CD14-positive monocyte (primary cell): ENCODE results near the gene TNIP2. TPM values are rescaled to one million over a fixed set of nuclear protein-coding genes. Genes with fewer than 3 reads are reported as not detected.

Experiments
- DNase-seq, 3 donors: peaks; one replicate each; pipeline ENCODE4 v3.0.0-alpha.2; 2011 to 2022
- H2AFZ ChIP-seq: 2 replicates; pipeline ENCODE4 v1.6.0; 2012; ENCODE audit warnings: mild to moderate bottlenecking, low read depth, low read length, inconsistent platforms; ENCODE audit not compliant: insufficient read depth, poor library complexity, severe bottlenecking
- H3K27ac ChIP-seq, 2 donors: 1 replicate in 1 of 2; 2 replicates in 1 of 2; pipeline ENCODE4 v1.5.1; 2012 to 2013; ENCODE audit warnings: low read length in 2 of 2, control low read depth in 1 of 2, inconsistent platforms in 1 of 2, low read depth in 1 of 2, mild to moderate bottlenecking in 1 of 2
- H3K27me3 ChIP-seq, 2 donors: one replicate each; pipeline versions ENCODE4 v1.6.0 to v1.6.1; 2011 to 2013; ENCODE audit warnings: low read length in 2 of 2; ENCODE audit not compliant: control insufficient read depth in 2 of 2, insufficient read depth in 2 of 2
- H3K36me3 ChIP-seq, 2 donors: replicated peaks in 1 of 2; 1 replicate in 1 of 2; 2 replicates in 1 of 2; pipeline versions ENCODE4 v1.5.1 to v1.6.1; 2012 to 2013; ENCODE audit warnings: low read length in 2 of 2, control low read depth in 1 of 2, inconsistent platforms in 1 of 2, mild to moderate bottlenecking in 1 of 2; ENCODE audit not compliant: insufficient read depth in 2 of 2, control insufficient read depth in 1 of 2
- H3K4me1 ChIP-seq, 2 donors: 1 replicate in 1 of 2; 2 replicates in 1 of 2; pipeline versions ENCODE4 v1.5.1 to v1.6.1; 2012 to 2013; ENCODE audit warnings: low read length in 2 of 2, control low read depth in 1 of 2, inconsistent platforms in 1 of 2, mild to moderate bottlenecking in 1 of 2, moderate library complexity in 1 of 2; ENCODE audit not compliant: insufficient read depth in 2 of 2, control insufficient read depth in 1 of 2
- H3K4me2 ChIP-seq: replicated peaks from 2 replicates; pipeline ENCODE3; 2012; ENCODE audit warnings: low read length, moderate library complexity, mild to moderate bottlenecking; ENCODE audit not compliant: poor library complexity, severe bottlenecking; ENCODE audit errors: extremely low read depth
- H3K4me3 ChIP-seq, 3 experiments: fragments of 200-600 bp in 1 of 3; sonication (generic) in 1 of 3; replicated peaks in 1 of 3; 1 replicate in 2 of 3; 2 replicates in 1 of 3; pipeline ENCODE4 v1.5.1; 2011 to 2013; ENCODE audit warnings: low read length in 3 of 3, mild to moderate bottlenecking in 3 of 3, control low read depth in 2 of 3, low read depth in 2 of 3, inconsistent platforms in 1 of 3, moderate library complexity in 1 of 3
- H3K79me2 ChIP-seq: 2 replicates; pipeline ENCODE4 v1.6.0; 2012; ENCODE audit warnings: mild to moderate bottlenecking, control low read depth, inconsistent platforms, low read length, moderate library complexity; ENCODE audit not compliant: insufficient read depth
- H3K9ac ChIP-seq: 2 replicates; pipeline ENCODE4 v1.6.0; 2017; ENCODE audit warnings: low read length, mild to moderate bottlenecking; ENCODE audit not compliant: insufficient read depth, poor library complexity, severe bottlenecking
- H3K9me3 ChIP-seq, 2 donors: replicated peaks in 1 of 2; 1 replicate in 1 of 2; 2 replicates in 1 of 2; pipeline versions ENCODE4 v1.5.1 to v1.6.1; 2012 to 2013; ENCODE audit warnings: low read length in 2 of 2, control low read depth in 1 of 2; ENCODE audit not compliant: control insufficient read depth in 1 of 2, insufficient read depth in 1 of 2
- H4K20me1 ChIP-seq: 2 replicates; pipeline ENCODE4 v1.6.0; 2012; ENCODE audit warnings: mild to moderate bottlenecking, low read length, control low read depth, moderate library complexity; ENCODE audit not compliant: insufficient read depth
- H3K27ac Mint-ChIP-seq, 7 donors: one replicate each; pipeline ENCODE4 v1.8.0; 2020; ENCODE audit warnings: mild to moderate bottlenecking in 7 of 7, mixed read lengths in 7 of 7, moderate library complexity in 6 of 7, inconsistent platforms in 2 of 7
- H3K27me3 Mint-ChIP-seq, 3 donors: one replicate each; pipeline ENCODE4 v1.8.0; 2021 to 2022; ENCODE audit warnings: low read depth in 3 of 3, mild to moderate bottlenecking in 3 of 3, mixed read lengths in 3 of 3, moderate library complexity in 3 of 3, inconsistent platforms in 1 of 3
- H3K36me3 Mint-ChIP-seq, 2 donors: one replicate each; pipeline ENCODE4 v1.8.0; 2020; ENCODE audit warnings: mixed read lengths in 2 of 2, inconsistent platforms in 1 of 2, mild to moderate bottlenecking in 1 of 2
- H3K4me1 Mint-ChIP-seq: one replicate; pipeline ENCODE4 v1.8.0; 2020; ENCODE audit warnings: mild to moderate bottlenecking, mixed read lengths
- H3K4me3 Mint-ChIP-seq, 2 donors: one replicate each; pipeline ENCODE4 v1.8.0; 2020; ENCODE audit warnings: mild to moderate bottlenecking in 2 of 2, mixed read lengths in 2 of 2, moderate library complexity in 1 of 2
- H3K9me3 Mint-ChIP-seq, 7 donors: one replicate each; pipeline ENCODE4 v1.8.0; 2020 to 2022; ENCODE audit warnings: mixed read lengths in 7 of 7, mild to moderate bottlenecking in 6 of 7, moderate library complexity in 6 of 7, inconsistent platforms in 2 of 7
- WGBS: methylation state at CpG from one replicate; pipeline ENCODE4 v1.1.5; 2013; ENCODE audit warnings: missing lambda C conversion rate; ENCODE audit not compliant: insufficient coverage; 5-methylcytosine and 5-hydroxymethylcytosine counted together
- intact Hi-C, 2 donors: fragments of 100-400 bp; cut with micrococcal nuclease; formaldehyde crosslinking; loops; one replicate each; pipeline versions ENCODE4 v1.15.0 to v1.15.1; 2023
- polyA plus RNA-seq, 3 donors: library from polyadenylated mRNA; depleted of rRNA in 1 of 3; unstranded in 2 of 3; stranded (reverse) in 1 of 3; fragments of 300-500 nt in 2 of 3; fragments of >200 nt in 1 of 3; fragmentation: Illumina TruSeq in 2 of 3; gene quantifications; 1 replicate in 2 of 3; 2 replicates in 1 of 3; pipeline ENCODE4 v1.2.3, GENCODE V29; 2012 to 2021
- TF ChIP-seq, protein P1 (sequence below): fragments of 200-600 bp; IDR thresholded peaks from one replicate; pipeline ENCODE4 v1.8.0; 2022; ENCODE audit warnings: antibody characterized with exemption, mild to moderate bottlenecking

TNIP2 gene
- polyA plus RNA-seq, 3 donors, result 27.6 to 75.7 (median 28.2) TPM

DNA sequence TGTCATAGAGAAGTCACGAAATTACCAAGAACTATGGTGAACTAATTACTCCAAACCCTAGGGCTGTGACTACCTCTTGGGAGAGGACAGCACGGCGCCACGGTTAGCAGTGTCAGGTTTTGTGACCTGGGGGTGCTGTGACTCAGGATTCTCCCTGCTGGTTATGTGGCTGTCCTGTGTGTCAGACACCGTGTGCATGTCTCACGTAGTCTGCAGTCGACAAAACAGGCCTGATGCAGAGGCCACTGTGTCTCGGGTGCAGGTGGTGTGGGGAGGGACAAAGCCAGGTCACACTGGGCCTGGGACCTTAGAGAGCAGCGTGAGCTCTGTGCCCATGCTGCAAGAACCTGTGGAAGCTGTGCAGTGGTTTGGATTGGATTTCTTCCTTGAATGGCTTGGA, 34.1 kb downstream of the TNIP2 start:
- H4K20me1 ChIP-seq, result peaks cover 5% of the 10 kb centered on the region
- no peaks in the 10 kb centered on the region for H3K79me2 ChIP-seq
- H3K27ac ChIP-seq, result no peak overlapping the region
- TF ChIP-seq, protein P1, sequence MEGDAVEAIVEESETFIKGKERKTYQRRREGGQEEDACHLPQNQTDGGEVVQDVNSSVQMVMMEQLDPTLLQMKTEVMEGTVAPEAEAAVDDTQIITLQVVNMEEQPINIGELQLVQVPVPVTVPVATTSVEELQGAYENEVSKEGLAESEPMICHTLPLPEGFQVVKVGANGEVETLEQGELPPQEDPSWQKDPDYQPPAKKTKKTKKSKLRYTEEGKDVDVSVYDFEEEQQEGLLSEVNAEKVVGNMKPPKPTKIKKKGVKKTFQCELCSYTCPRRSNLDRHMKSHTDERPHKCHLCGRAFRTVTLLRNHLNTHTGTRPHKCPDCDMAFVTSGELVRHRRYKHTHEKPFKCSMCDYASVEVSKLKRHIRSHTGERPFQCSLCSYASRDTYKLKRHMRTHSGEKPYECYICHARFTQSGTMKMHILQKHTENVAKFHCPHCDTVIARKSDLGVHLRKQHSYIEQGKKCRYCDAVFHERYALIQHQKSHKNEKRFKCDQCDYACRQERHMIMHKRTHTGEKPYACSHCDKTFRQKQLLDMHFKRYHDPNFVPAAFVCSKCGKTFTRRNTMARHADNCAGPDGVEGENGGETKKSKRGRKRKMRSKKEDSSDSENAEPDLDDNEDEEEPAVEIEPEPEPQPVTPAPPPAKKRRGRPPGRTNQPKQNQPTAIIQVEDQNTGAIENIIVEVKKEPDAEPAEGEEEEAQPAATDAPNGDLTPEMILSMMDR, result no peak
- H3K27me3 Mint-ChIP-seq, result peaks cover 0 to 3% (median 2%) of the 10 kb centered on the region in 3 donors
- no peak overlapping the region for H3K9ac ChIP-seq
- H3K4me2 ChIP-seq, result no peak overlapping the region
- no peaks in the 10 kb centered on the region for H3K4me1 ChIP-seq
- peaks cover 3% of the 10 kb centered on the region for H3K4me1 Mint-ChIP-seq
- DNase-seq, result no peak
- H3K9me3 ChIP-seq, result no peaks in the 10 kb centered on the region
- no peak overlapping the region for H3K4me3 Mint-ChIP-seq
- H3K27ac Mint-ChIP-seq, result peak overlapping the region in 2 of 7 donors; percentile 34 to 55
- intact Hi-C loops, result no loop called here
- H3K36me3 Mint-ChIP-seq, result peaks cover 59 to 81% of the 10 kb centered on the region in 2 donors
- no peak overlapping the region for H2AFZ ChIP-seq
- no peaks in the 10 kb centered on the region for H3K9me3 Mint-ChIP-seq
- peaks cover 33 to 73% of the 10 kb centered on the region in 2 donors for H3K36me3 ChIP-seq
- no peaks in the 10 kb centered on the region for H3K27me3 ChIP-seq
- no peak overlapping the region for H3K4me3 ChIP-seq
- 97% methylated on average over 8 of the region's 9 CpGs for WGBS

DNA sequence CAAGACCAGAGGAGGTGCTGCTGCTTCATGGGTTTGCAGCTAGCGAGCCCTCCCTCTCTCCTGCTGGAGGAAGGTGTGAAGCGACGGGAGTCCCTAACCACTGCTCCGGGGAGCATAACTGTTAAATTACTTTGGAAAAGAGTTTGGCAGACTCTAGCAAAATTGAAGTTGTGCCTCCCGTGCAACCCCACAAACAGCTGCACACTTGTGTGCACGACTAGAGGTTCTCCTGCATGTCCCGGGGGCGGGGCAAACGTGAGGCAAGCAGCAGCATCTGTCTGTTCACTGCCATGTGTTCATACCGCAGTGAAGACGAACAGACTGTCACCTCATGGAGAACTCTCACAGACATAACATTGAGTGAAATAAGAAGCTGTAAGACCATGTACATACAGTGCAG, 34.5 kb downstream of the TNIP2 start:
- peaks cover 60 to 82% of the 10 kb centered on the region in 2 donors for H3K36me3 Mint-ChIP-seq
- DNase-seq, result no peak
- Histone ChIP-seq H3K27me3 (no peaks in the 10 kb centered on the region), H3K79me2 (no peaks in the 10 kb centered on the region), H3K36me3 (peaks cover 38 to 75% of the 10 kb centered on the region in 2 donors), H3K9ac (no peak overlapping the region), H3K4me1 (no peaks in the 10 kb centered on the region), H3K4me3 (no peak overlapping the region), H3K27ac (no peak overlapping the region), H3K9me3 (no peaks in the 10 kb centered on the region), H2AFZ (no peak overlapping the region), H4K20me1 (peaks cover 5% of the 10 kb centered on the region), H3K4me2 (no peak overlapping the region)
- H3K27me3 Mint-ChIP-seq, result peaks cover 0 to 3% (median 2%) of the 10 kb centered on the region in 3 donors
- no peak overlapping the region for H3K4me3 Mint-ChIP-seq
- peak overlapping the region in 1 of 7 donors; percentile 45 for H3K27ac Mint-ChIP-seq
- WGBS, result 97% methylated on average over 7 of the region's 11 CpGs
- TF ChIP-seq, protein P1, result no peak
- no peaks in the 10 kb centered on the region for H3K9me3 Mint-ChIP-seq
- intact Hi-C loops, result no loop called here
- H3K4me1 Mint-ChIP-seq, result peaks cover 3% of the 10 kb centered on the region
